Hindlimb muscle (tissue), 1 donor: Measurements from ENCODE around the gene COPA. TPM values are rescaled to one million over a fixed set of nuclear protein-coding genes. Genes with fewer than 3 reads are reported as not detected.
"Not testable (repeated sequence)": the region's sequence is repeated elsewhere in the genome, so short reads cannot be mapped to it uniquely, and the experiment has no call there.

Experiments used
- DNase-seq: peaks from one replicate; pipeline ENCODE4 v3.0.0-alpha.2; 2013
- polyA plus RNA-seq: library from polyadenylated mRNA; unstranded; fragments of 120-200 nt; gene quantifications from one replicate; pipeline ENCODE4 v1.2.1, GENCODE V29; 2013; ENCODE audit not compliant: insufficient read length

Gene COPA
- polyA plus RNA-seq, 1 donor: 122 TPM

DNA sequence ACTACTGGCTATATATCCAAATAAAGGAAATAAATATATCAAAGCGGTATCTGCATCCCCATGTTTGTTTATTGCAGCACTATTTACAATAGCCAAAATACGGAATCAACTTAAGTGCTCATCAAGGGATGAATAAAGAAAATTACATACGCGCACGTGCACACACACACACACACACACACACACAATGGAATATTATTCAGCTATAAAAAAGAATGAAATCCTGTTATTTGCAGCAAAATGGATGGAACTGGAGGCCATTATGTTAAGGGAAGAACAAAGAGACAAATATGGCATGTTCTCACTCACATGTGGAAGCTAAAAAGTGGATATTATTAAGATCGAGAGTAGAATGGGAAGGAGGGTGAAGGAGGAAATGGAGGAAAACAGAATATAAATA, 20.2 kb downstream of the COPA start:
- DNase-seq: no peak

DNA sequence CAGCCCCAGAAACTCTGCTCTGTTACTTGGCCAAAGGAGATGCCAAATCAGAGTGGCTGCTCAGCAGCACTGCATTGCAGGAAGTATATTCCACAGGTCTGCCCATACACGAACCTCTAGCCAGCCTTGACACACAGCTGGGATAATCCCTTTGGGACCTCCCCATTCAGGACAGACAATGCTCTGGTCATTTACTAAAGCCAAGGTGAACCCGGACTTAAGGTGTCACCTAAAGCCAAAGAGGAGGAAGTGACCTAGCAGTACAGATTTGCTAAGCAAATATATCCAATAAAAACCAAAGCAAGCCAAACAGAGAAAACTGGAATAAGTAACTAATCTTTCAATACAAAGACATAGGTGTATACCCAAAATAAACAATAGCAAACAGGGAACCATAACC, 27.7 kb downstream of the COPA start:
- no peak for DNase-seq

DNA sequence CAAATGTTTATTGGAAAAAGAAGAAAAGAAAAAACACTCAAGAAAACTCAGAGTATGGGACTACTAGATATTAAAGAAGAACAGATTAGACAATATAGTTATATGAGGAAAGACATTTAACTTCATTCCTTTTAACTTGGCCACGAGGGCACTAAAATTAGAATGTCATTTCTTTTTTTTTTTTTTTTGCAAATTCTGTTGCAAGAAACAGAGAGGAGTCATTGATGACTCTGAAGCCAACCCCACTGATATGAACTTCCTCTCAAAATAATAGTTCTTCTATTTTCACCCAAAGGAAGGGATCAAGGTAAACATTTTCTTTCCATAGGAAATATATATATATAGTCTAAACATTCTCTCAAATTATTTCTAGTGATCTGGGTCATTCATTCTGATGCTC, 33.5 kb downstream of the COPA start:
- no peak for DNase-seq

DNA sequence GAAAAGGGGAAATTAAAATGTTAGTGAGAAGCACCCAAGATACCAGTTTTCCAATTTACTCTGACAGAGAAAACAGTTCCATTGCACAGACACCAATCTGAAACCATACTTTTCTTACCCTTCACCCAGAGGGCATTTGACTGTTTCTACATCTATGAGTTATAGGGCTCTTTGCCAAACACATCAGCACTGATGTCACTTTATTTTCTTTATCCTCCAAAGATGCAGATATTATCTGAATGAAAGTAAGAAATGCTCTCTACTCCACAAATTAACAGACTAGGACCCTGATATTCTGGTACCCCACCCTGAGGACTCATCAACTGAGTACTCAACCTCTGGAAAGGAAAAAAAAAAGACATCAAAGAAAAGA, 33.9 kb downstream of the COPA start:
- DNase-seq: no peak

DNA sequence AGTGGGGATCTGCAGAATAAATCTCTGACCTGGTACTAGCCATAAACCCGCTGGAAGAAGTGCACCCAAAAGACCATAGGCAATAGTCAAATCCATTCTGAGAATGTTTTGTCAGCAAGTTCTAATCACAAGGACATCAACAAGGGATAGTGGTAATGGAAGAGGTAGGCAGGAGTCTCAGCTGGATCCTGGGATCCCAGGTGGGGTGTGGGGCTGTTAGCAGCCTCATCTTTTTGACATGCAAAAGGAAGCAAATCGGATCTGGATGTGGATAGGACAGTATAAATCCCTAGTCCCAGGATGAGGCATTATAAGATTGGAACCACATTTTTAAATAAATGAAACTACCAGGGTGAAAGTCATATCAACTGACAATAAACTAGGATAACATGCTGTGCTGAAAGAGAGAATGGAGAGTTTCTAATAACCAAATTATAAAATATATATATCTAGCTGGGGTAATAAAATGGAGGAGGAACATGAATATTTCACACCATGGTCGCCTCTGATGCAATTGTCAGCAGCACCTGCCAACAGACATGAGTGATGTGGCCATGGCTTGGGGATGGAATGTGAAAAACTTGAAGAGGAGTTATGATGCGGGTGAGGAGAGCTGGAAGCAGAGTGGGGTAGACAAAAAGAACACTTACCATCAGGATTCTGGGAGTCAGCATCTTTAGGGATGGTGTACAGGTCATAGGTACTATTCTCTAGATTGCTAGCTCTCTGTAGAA, 34.4 kb downstream of the COPA start:
- DNase-seq: no peak

DNA sequence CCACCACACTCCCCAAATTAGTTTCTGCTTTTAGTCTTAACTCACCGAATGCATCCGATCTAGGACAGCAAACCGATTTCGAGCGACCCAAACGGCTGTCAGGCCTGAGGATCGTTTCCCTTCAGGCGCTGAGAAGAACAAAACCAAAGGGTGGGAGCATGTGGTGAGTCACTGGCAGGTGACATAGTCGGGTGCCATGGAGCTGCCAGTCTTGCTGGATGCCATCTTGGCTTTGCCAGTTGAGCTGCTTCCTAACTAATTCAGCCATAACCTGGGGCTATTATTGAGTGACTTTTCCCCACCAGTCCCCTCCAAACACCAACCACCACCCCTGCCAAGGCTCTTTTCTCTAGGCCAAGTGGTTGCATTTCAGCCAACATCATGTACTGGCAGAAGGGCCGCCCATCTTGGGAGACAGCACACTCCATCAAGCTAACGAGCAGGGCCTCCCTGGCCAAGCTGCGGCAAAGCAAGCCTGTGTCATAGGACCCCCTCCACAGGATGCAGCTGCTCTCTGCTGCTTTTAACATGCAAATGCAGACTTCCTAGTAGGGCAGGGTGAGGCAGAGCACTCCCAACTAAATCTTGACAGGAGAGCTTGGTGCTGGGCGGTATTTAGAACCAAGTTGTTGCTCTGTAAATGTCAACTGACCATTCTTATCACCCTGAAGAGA, 35.8 kb downstream of the COPA start:
- no peak for DNase-seq

DNA sequence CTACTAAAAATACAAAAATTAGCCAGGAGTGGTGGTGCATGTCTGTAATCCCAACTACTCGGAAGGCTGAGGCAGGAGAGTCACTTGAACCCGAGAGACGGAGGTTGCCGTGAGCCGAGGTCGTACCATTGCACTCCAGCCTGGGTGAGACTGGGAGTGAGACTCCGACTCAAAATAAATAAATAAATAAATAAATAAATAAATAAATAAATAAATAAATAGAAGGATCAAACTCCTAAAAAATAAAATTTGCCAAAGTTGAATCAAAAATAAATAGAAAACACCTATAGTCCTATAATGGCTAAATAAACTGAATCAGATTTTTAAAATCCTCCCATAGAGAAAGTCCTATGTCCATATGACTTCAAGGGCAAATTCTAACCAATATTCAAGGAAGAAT, 42.9 kb downstream of the COPA start:
- no peak for DNase-seq

DNA sequence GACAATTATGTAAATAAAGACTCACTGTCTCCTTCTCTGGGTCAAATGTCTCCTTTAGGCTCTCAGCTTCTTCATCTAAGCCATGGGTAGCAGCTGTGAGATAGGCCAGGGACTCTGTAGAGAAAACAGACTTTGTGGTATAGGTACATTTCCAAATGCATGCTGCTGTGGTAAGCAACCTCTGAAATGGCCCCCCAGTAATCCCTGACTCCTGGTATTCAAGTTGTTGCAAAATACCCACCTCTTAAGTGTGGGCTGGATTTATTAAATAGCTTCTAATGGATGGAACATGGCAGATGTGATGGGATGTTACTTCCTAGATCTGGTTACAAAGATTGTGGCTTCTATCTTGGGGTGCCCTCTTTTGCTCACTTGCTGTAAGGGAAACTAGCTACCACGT, 47.0 kb downstream of the COPA start:
- DNase-seq: no peak

DNA sequence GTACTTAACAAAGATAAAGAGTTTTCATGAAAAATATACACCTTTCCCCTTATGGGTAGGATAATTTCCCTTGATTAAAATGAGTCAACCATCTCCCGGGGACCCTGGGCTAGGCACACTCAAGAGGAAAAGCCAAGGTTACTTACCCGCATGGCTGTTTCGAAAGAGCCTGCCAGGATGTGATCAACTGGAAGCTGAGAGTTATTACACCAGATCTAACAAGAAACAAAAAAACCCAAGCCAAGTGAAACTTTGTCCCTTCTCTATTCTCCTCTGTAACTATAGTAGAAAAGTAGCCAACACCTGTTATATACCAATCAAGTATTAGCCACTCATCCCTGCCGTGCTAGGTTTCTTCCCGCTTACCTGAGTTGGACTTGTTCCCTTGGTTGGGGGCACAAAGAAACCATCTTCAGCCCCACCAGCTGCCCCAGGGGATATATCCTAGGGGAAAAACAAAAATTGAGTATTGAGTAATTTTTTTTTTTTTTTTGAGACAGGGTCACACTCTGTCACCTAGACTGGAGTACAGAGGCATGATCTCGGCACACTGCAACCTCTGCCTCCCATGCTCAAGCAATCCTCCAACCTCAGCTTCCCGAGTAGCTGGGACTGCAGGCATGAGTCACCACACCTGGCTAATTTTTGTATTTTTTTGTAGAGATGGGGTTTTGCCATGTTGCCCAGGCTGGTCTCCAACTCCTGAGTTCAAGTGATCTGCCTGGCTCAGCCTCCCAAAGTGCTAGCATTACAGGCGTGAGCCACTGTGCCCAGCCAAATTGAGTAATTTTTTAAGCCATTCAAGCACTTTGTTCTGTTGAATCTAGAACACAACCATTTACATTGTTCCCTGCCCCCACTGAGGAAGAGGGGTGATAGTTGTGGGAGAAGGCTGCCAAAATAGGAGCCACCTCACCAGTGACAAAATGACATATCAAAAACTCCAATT, 49.8 kb downstream of the COPA start:
- DNase-seq: no peak

DNA sequence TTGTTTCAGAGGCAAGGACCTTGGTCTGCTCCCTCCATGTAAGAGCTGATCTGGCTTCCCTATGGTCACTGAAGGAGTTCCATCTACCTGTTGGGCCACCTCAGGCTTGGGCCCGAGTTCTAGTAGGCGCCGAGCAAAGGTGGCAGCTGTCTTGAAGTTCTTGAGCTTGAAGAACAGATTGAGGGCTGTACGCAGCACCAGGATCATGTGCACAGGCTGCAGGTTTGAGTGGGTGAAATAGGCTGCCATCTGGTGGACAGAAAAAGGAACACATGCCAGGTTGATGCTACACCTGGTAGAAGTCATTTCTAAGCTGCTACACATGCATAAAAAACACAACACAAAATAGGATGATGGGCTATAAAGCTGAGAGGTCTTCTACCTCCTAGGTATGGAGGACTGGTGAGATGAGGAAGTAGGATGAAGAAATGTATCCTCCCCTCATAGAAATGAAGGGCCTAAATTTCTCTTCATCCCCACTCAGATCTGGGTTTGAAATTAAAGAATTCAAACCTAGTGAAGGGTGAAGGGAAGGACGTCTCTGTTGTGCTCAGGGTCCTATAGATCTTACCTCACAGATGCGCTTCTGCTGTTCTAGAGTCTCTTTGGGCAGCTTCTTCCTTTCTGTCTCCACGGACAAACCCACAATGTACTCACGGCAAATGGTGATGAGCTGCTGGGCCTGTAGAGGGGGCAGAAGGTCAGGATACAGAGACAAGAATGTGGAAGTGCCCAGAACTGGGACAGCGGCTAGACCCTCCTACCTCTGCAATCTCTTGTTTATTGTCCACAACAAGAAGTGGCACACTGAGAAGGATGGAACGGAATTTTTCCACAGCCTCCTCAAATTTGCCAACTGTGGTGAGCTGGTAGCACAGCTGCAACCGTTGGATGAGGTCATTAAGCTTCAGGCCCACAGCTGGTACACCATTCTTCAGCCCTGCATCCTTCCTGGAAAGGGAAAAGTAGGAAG, 51.5 kb downstream of the COPA start:
- DNase-seq: peak; percentile 42

DNA sequence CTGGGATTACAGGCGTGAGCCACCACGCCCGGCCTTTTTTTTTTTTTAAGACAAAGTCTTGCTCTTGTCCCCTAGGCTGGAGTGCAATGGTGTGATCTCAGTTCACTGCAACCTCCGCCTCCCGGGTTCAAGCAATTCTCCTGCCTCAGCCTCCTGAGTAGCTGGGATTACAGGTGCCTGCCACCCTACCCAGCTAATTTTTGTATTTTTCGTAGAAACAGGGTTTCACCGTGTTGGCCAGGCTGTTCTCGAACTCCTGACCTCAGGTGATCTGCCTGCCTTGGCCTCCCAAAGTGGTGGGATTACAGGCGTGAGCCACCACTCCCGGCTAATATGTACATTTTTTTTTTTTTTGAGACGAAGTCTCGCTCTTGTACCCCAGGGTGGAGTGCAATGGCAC, 55.3 kb downstream of the COPA start:
- DNase-seq: not testable (repeated sequence)

DNA sequence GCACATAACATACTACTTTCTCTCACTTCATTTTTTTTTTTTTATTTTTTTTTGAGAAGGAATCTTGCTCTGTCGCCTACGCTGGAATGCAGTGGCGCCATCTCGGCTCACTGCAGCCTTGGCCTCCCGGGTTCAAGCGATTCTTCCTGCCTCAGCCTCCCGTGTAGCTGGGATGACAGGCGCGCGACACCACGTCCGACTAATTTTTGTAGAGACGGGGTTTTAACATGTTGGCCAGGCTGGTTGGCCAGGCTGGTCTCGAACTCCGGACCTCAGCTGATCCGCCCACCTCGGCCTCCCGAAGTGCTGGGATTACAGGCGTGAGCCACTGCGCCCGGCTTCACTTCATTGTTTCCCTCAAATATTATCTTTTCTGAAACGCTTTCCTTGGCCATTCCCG, 57.5 kb downstream of the COPA start:
- DNase-seq: no peak

DNA sequence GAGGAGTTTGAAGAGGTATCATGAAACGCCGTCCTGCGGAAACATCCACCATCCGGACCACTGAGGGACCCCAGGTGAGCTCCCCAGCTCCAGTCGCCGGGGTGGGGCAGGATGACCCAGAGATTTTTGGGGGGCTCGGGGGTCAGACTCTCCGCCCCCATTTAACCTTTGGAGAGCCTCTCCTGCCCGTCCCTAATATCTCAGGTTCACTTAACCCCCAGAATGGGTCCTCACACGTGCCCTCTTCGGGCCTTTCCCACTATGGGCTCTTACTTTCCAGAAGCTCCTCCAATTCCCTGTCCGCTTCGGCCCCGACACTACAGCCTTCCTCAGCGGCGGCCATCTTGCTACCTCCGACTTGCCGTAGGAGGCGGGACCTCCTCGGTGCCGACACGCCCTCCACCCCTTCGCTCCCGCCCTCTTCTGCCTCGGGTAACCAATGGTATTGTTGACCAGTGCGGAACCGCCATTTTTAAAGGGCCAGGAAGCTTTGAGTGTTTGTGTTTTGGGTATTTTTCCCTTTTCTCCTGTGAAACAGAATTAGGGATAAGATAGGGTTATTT, 58.2 kb downstream of the COPA start, which contains the start of gene PEX19:
Gene PEX19, minus strand, starts transcription at position 352 of the 563 bp plus-strand sequence. Its CDS starts 9 bp downstream, at position 343.
- DNase-seq: peak; percentile 94

DNA sequence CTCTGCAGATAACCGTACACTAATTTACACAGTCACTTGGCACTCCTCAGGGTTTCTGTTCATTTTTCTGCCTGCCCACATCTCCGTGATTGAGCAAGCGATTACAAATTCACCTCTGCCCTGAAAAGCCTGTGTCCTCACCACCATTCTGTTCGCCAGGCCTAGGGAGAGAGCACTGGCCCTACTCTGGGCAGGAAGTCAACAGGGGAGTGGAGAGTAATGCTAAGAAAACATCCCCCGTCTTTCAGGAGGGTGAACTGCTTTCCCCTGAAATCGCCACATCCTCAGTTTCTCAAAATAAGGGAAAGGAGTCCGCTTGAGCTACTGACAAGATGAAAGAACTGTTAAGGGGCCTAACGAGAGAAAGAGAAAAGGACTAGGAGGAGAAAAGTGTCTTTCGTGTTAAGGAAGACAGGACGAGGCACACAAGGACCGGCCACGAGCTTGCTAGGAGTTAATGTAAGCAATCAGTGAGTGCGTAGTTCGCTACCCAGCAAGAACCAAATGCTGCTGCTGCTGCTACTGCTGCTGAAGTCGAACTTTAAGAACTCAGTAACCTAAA, 58.7 kb downstream of the COPA start:
- peak; percentile 42 for DNase-seq

DNA sequence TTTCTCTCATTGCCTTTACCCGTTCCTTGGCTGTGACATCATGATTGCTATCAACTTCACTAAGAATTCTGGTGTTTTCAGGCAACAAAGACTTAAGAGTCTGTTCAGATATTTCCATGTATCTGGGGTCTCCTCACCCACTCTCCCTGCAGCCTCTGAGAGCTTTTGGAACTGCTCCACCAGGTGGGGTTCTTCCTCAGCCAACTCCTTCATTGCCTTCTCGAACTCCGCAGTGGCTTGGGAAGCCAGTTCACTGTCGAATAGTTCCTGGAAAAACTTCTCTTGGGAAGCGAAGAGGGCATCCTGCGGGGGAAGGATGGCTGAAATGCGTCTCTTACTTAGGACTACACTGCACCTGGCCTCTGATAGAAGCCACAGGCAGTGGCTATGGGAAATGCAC, 60.2 kb downstream of the COPA start:
- DNase-seq: no peak

DNA sequence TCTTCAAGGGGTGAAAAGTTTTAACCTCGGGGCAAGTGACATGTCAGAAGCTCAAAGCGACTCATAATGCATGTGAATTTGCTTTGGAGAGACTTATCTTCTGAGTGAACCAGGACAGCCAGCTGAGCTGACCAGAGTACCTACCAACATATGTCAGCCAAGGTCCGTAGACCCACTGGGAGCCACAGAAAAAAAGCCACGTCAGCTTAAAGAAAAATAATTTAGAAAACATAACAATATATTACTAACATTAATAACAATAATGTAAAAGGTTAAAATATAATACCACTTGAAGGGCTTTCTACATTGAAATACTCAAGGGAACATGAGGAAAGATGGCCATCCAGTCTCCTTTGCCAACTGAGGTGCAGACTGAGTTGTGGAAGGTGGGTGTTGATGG, 65.1 kb downstream of the COPA start:
- no peak for DNase-seq

DNA sequence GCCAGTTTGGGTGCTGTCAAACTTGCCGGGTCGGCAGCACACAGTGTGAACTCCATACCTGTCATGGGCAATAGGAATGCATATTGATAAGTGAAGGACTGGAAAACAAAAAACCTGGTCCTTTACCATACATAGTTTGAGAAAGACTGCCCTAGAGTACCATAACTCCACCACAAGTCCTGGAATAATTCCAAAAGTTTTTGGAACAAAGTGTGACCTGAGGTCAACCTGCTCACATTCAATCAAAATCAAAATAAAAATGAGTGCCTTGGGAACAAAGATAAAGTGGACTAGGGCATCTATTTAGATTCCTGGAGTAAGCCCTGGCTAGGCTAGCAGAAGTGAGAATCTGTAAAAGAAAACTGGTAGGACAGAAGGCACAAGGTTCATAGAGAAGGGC, 65.7 kb downstream of the COPA start:
- no peak for DNase-seq

DNA sequence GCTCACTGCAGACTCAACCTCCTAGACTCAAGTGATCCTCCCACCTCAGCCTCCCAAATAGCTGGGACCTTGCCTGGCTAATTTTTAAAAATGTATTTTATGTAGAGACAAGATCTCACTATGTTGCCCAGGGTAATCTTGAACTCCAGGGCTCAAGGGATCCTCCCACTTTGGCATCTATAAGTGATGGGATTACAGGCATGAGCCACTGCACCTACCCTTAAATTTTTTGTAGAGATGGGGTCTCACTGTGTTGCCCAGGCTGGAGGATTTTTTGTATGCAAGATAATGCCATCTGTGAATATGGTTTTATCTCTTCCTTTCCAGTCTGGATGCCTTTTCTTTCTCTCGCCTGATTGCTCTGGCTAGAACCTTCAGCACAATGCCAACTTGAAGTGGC, 72.0 kb downstream of the COPA start:
- DNase-seq: no peak

DNA sequence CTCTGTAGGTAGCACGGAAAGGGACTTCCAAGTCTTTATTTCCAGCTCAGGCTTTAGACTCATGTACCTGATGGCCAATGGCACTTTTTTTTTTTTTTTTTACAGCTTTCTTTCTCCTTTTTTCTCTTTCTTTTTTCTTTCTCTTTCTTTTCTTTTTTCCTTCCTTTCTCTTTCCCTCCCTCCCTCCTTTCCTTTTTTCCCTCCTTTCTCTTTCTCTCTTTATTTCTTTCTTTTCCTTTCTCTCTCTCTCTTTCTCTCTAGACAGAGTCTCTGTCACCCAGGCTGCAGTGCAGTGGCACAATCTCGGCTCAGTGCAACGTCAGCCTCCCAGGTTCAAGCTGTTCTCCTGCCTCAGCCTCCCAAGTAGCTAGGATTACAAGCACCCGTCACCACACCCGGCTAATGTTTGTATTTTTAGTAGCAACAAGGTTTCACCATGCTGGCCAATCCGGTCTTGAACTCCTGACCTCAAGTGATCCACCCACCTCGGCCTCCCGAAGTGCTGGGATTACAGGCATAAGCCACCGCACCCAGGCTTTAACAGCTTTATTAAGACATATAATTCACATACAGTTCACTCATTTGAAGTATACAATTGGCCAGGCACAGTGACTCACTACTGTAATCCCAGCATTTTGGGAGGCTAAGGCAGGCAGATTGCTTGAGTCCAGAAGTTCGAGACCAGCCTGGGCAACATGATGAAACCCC, 75.6 kb downstream of the COPA start:
- no peak for DNase-seq

DNA sequence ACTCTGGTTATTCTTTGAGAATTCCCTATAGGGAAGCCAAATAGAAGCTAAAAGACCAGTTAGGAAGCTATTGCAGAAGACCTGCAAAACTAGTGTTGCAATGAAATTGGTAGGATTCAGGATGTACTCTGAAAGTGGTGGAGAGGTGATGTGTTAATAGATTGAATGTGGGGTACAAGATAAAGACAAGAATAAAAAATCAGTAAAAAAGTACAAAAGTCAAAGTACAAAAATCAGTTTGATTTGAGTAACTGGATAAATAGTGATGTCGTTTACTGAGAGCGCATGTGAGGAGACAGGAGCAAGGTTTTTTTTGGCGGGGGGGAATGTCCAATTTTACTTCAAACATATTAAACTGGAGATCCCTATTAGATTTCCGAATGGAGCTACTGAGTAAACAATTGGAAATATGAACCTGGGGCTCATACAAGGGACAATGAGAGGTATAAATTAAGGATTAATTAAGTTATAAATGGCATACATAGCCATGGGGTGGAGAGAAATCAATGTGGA, 78.2 kb downstream of the COPA start:
- no peak for DNase-seq
